ENCODE results near the gene PCDHB8. TPM values are rescaled to one million over a fixed set of nuclear protein-coding genes. Genes with fewer than 3 reads are reported as not detected.
"Not testable (repeated sequence)": the region's sequence is repeated elsewhere in the genome, so short reads cannot be mapped to it uniquely, and the experiment has no call there.

Gene PCDHB8
- total RNA-seq, 4 donors from 2014 or later: 0.33 to 2.0 (median 0.87) TPM

GRCh38 chr5:141172381-141173204 is 5.0 kb upstream of the PCDHB8 start, which contains the start of gene PCDHB7:
PCDHB7 (plus strand) TSS chr5:141172644; CDS start chr5:141172836, 192 bp downstream.
- Histone ChIP-seq H3K36me3 (no peaks in the 10 kb centered on the region), H3K27me3 (peaks cover 0 to 44% (median 0%) of the 10 kb centered on the region in 4 donors), H3K4me3 (peak within 1 kb of the TSS; percentile 4 to 31 (median 17)), H3K27ac (replicated peaks in 1 of 4) (no peak within 1 kb of the TSS), H3K9me3 (peaks cover 0 to 55% (median 39%) of the 10 kb centered on the region in 4 donors), H3K4me1 (no peaks in the 10 kb centered on the region)
- DNase-seq (ENCODE audit: extremely low spot score): no peak
- no peak for TF ChIP-seq POLR2A (IDR thresholded peaks at IDR 0.05; ENCODE audit: low read depth)
- no peak for TF ChIP-seq EP300 (IDR thresholded peaks at IDR 0.05)
- peak in 2 of 3 experiments; percentile 31 for TF ChIP-seq CTCF (IDR thresholded peaks at IDR 0.05)
- intact Hi-C loops (cut with DNase I): no loop called here
- 35% methylated on average over 20 of the region's 20 CpGs for WGBS

GRCh38 chr5:141174291-141175104 is 3.1 kb upstream of the PCDHB8 start:
- Histone ChIP-seq H3K27me3 (peaks cover 0 to 59% (median 0%) of the 10 kb centered on the region in 4 donors), H3K9me3 (peaks cover 0 to 66% (median 52%) of the 10 kb centered on the region in 4 donors)
- H3K4me1 ChIP-seq; H3K27ac ChIP-seq (replicated peaks in 1 of 4); H3K36me3 ChIP-seq; DNase-seq (ENCODE audit: extremely low spot score); H3K4me3 ChIP-seq; intact Hi-C loops (cut with DNase I): not testable (repeated sequence)
- WGBS: 37% methylated on average over 43 of the region's 79 CpGs

- Histone ChIP-seq H3K27me3 (peaks cover 0 to 72% (median 2%) of the 10 kb centered on the region in 4 donors), H3K27ac (replicated peaks in 1 of 4) (no peak overlapping the region), H3K4me1 (no peaks in the 10 kb centered on the region), H3K36me3 (no peaks in the 10 kb centered on the region), H3K9me3 (peaks cover 0 to 78% (median 55%) of the 10 kb centered on the region in 4 donors), H3K4me3 (no peak overlapping the region)
- intact Hi-C loops (cut with DNase I): no loop called here
- TF ChIP-seq POLR2AphosphoS5 (IDR thresholded peaks at IDR 0.05): no peak
- no peak for TF ChIP-seq EP300 (IDR thresholded peaks at IDR 0.05)
- no peak for TF ChIP-seq CTCF (IDR thresholded peaks at IDR 0.05)
- WGBS: 78% methylated on average over 1 of the region's 1 CpG
- DNase-seq (ENCODE audit: extremely low spot score): no peak
Measured at GRCh38 chr5:141175933-141176332, 1.7 kb upstream of the PCDHB8 start.

GRCh38 chr5:141179371-141179770 is 1.8 kb downstream of the PCDHB8 start:
- H3K4me3 ChIP-seq; intact Hi-C loops (cut with DNase I); DNase-seq (ENCODE audit: extremely low spot score); H3K36me3 ChIP-seq; H3K4me1 ChIP-seq; H3K27ac ChIP-seq (replicated peaks in 1 of 4): not testable (repeated sequence)
- Histone ChIP-seq H3K27me3 (peaks cover 0 to 81% (median 2%) of the 10 kb centered on the region in 4 donors), H3K9me3 (peaks cover 0 to 82% (median 56%) of the 10 kb centered on the region in 4 donors)
- 35% methylated on average over 30 of the region's 39 CpGs for WGBS

GRCh38 chr5:141179876-141180275 is 2.3 kb downstream of the PCDHB8 start:
- WGBS: 18% methylated on average over 18 of the region's 32 CpGs
- peaks cover 0 to 82% (median 54%) of the 10 kb centered on the region in 4 donors for H3K9me3 ChIP-seq
- H3K4me1 ChIP-seq; DNase-seq (ENCODE audit: extremely low spot score); H3K27ac ChIP-seq (replicated peaks in 1 of 4); H3K4me3 ChIP-seq; H3K36me3 ChIP-seq; intact Hi-C loops (cut with DNase I): not testable (repeated sequence)
- peaks cover 0 to 81% (median 2%) of the 10 kb centered on the region in 4 donors for H3K27me3 ChIP-seq

GRCh38 chr5:141180313-141180712 is 2.7 kb downstream of the PCDHB8 start:
- H3K9me3 ChIP-seq: peaks cover 0 to 82% (median 52%) of the 10 kb centered on the region in 4 donors
- no peak for DNase-seq (ENCODE audit: extremely low spot score)
- intact Hi-C loops (cut with DNase I): no loop called here
- H3K4me1 ChIP-seq: no peaks in the 10 kb centered on the region
- TF ChIP-seq POLR2A (IDR thresholded peaks at IDR 0.05; ENCODE audit: low read depth) (no peak), POLR2AphosphoS5 (IDR thresholded peaks at IDR 0.05) (no peak), EP300 (IDR thresholded peaks at IDR 0.05) (no peak), CTCF (IDR thresholded peaks at IDR 0.05) (no peak)
- H3K36me3 ChIP-seq: no peaks in the 10 kb centered on the region
- no peak overlapping the region for H3K4me3 ChIP-seq
- 63% methylated on average over 1 of the region's 1 CpG for WGBS
- peaks cover 0 to 79% (median 2%) of the 10 kb centered on the region in 4 donors for H3K27me3 ChIP-seq
- H3K27ac ChIP-seq (replicated peaks in 1 of 4): no peak overlapping the region

Measured in esophagus muscularis mucosa (tissue), 4 donors.